ENCODE data around the gene IQUB. TPM values are rescaled to one million over a fixed set of nuclear protein-coding genes. Genes with fewer than 3 reads are reported as not detected.

IQUB gene
- total and polyA plus RNA-seq, 2 donors (not counting 1 experiment from before 2014, with no cell fraction given) = 0.01 to 0.12 TPM

DNA sequence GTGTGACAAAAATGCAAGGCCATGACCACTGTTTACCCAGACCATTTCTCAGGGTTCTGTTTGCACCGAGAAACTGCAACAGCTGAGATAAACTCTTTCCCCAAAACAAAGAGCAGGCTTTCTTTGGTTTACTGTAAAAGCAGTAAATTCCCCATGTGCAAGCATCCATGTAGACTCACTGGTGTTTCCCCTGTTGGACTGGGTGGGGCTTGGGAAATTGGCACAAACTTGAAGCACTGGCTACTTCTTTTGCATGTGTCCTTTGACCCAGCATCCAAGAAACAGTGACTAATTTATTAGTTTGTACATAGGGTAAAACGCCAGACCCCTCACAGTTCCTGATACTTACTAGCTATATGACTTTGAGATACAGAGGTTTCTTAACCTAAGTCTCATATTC is 12.3 kb downstream of the IQUB start:
- Mint-ChIP-seq H3K9me3 (ENCODE audit: insufficient read depth) (no peaks in the 10 kb centered on the region), H3K4me1 (no peaks in the 10 kb centered on the region), H3K27ac (no peak overlapping the region), H3K27me3 (no peaks in the 10 kb centered on the region), H3K4me3 (no peak overlapping the region)
- H3K4me2 ChIP-seq (replicated peaks; ENCODE audit: low read depth, low read length, poor library complexity, severe bottlenecking) = no peak overlapping the region
- no peaks in the 10 kb centered on the region for H3K9me3 ChIP-seq (ENCODE audit: control extremely low read depth in 1 of 3, control insufficient read depth in 2 of 3, insufficient read depth in 1 of 3, low read length in 2 of 3)
- no peak overlapping the region for H3K27ac ChIP-seq (ENCODE audit: low read length in 2 of 2)
- no peaks in the 10 kb centered on the region for H3K4me1 ChIP-seq (ENCODE audit: control insufficient read depth in 2 of 2, insufficient read depth in 2 of 2, low read length in 2 of 2)
- 100% methylated on average over 1 of the region's 2 CpGs for WGBS (ENCODE audit: insufficient coverage)
- no peak overlapping the region for H3K4me3 ChIP-seq (ENCODE audit: control extremely low read depth in 1 of 5, extremely low read depth in 1 of 5, insufficient read depth in 1 of 5, low read depth in 2 of 5, low read length in 4 of 5)
- DNase-seq = no peak
- ATAC-seq (ENCODE audit: low read depth) = no peak
- TF ChIP-seq, protein P1, sequence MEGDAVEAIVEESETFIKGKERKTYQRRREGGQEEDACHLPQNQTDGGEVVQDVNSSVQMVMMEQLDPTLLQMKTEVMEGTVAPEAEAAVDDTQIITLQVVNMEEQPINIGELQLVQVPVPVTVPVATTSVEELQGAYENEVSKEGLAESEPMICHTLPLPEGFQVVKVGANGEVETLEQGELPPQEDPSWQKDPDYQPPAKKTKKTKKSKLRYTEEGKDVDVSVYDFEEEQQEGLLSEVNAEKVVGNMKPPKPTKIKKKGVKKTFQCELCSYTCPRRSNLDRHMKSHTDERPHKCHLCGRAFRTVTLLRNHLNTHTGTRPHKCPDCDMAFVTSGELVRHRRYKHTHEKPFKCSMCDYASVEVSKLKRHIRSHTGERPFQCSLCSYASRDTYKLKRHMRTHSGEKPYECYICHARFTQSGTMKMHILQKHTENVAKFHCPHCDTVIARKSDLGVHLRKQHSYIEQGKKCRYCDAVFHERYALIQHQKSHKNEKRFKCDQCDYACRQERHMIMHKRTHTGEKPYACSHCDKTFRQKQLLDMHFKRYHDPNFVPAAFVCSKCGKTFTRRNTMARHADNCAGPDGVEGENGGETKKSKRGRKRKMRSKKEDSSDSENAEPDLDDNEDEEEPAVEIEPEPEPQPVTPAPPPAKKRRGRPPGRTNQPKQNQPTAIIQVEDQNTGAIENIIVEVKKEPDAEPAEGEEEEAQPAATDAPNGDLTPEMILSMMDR (IDR thresholded peaks at IDR 0.05) = no peak
- TF ChIP-seq EZH2 (IDR thresholded peaks at IDR 0.05; ENCODE audit: borderline replicate concordance, insufficient read depth, low read depth, low read length, poor library complexity, severe bottlenecking) = no peak
- intact Hi-C loops (cut with micrococcal nuclease) = no loop called here
- ChIA-PET CTCF (no interaction called here), POLR2A (no interaction called here)
- H3K36me3 ChIP-seq (replicated peaks in 1 of 2; ENCODE audit: control extremely low read depth in 1 of 2, control insufficient read depth in 1 of 2, extremely low read depth in 1 of 2, insufficient read depth in 2 of 2, low read length in 1 of 2) = no peaks in the 10 kb centered on the region
- no peaks in the 10 kb centered on the region for H3K27me3 ChIP-seq (replicated peaks in 1 of 4; ENCODE audit: control extremely low read depth in 1 of 4, control insufficient read depth in 3 of 4, insufficient read depth in 4 of 4, low read length in 3 of 4)
- H4K20me1 ChIP-seq (ENCODE audit: control insufficient read depth, insufficient read depth, low read length, poor library complexity, severe bottlenecking) = no peaks in the 10 kb centered on the region
- no peaks in the 10 kb centered on the region for H3K79me2 ChIP-seq (ENCODE audit: control insufficient read depth, insufficient read depth, low read length)
- H3K9ac ChIP-seq (ENCODE audit: low read length) = no peak overlapping the region
- H2AFZ ChIP-seq (ENCODE audit: insufficient read depth, low read depth, low read length, poor library complexity, severe bottlenecking) = no peak overlapping the region

DNA sequence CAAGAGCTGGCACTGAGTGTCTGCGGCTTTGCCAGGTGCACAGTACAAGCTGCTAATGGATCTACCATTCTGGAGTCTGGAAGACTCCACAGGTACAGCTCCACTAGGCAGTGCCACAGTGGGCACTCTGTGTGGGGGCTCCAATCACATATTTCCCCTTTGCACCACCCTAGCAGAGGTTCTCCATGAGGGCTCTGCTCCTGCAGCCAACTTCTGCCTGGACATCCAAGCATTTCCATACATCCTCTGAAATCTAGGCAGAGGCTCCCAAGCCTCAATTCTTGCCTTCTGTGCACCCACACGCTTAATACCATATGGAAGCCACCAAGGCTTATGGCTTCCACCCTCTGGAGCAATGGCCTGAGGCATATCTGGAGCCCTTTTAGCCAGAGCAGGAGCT is 29.2 kb downstream of the IQUB start:
- Histone ChIP-seq H2AFZ (ENCODE audit: insufficient read depth, low read depth, low read length, poor library complexity, severe bottlenecking) (no peak overlapping the region), H3K4me1 (ENCODE audit: control insufficient read depth in 2 of 2, insufficient read depth in 2 of 2, low read length in 2 of 2) (no peaks in the 10 kb centered on the region), H3K9me3 (ENCODE audit: control extremely low read depth in 1 of 3, control insufficient read depth in 2 of 3, insufficient read depth in 1 of 3, low read length in 2 of 3) (peaks cover 0 to 9% (median 3%) of the 10 kb centered on the region in 3 donors), H3K27me3 (replicated peaks in 1 of 4; ENCODE audit: control extremely low read depth in 1 of 4, control insufficient read depth in 3 of 4, insufficient read depth in 4 of 4, low read length in 3 of 4) (peaks cover 0 to 6% (median 0%) of the 10 kb centered on the region in 4 experiments), H3K27ac (ENCODE audit: low read length in 2 of 2) (no peak overlapping the region), H3K9ac (ENCODE audit: low read length) (no peak overlapping the region), H3K4me3 (ENCODE audit: control extremely low read depth in 1 of 5, extremely low read depth in 1 of 5, insufficient read depth in 1 of 5, low read depth in 2 of 5, low read length in 4 of 5) (no peak overlapping the region), H3K4me2 (replicated peaks; ENCODE audit: low read depth, low read length, poor library complexity, severe bottlenecking) (no peak overlapping the region), H3K79me2 (ENCODE audit: control insufficient read depth, insufficient read depth, low read length) (no peaks in the 10 kb centered on the region), H3K36me3 (replicated peaks in 1 of 2; ENCODE audit: control extremely low read depth in 1 of 2, control insufficient read depth in 1 of 2, extremely low read depth in 1 of 2, insufficient read depth in 2 of 2, low read length in 1 of 2) (no peaks in the 10 kb centered on the region), H4K20me1 (ENCODE audit: control insufficient read depth, insufficient read depth, low read length, poor library complexity, severe bottlenecking) (no peaks in the 10 kb centered on the region)
- WGBS (ENCODE audit: insufficient coverage) = 81% methylated on average over 2 of the region's 2 CpGs
- POLR2A ChIA-PET = no interaction called here
- no peak overlapping the region for H3K4me3 Mint-ChIP-seq
- intact Hi-C loops (cut with micrococcal nuclease) = no loop called here
- CTCF ChIA-PET = interaction anchor here (1.9 kb wide), 1 partner anchor 10 kb away, joined by 8 read pairs; no protein-coding TSS in a partner anchor
- TF ChIP-seq EZH2 (IDR thresholded peaks at IDR 0.05; ENCODE audit: borderline replicate concordance, insufficient read depth, low read depth, low read length, poor library complexity, severe bottlenecking) = no peak
- TF ChIP-seq, protein P1 (IDR thresholded peaks at IDR 0.05) = no peak
- peaks cover 18% of the 10 kb centered on the region for H3K27me3 Mint-ChIP-seq
- ATAC-seq (ENCODE audit: low read depth) = no peak
- no peak overlapping the region for H3K27ac Mint-ChIP-seq
- peaks cover 11% of the 10 kb centered on the region for H3K9me3 Mint-ChIP-seq (ENCODE audit: insufficient read depth)
- H3K4me1 Mint-ChIP-seq = no peaks in the 10 kb centered on the region
- DNase-seq = no peak

Data from B cell (primary cell).